ENCODE data around the gene EPHB2. TPM values are rescaled to one million over a fixed set of nuclear protein-coding genes. Genes with fewer than 3 reads are reported as not detected.
A peak's percentile ranks its signal among the peaks of the same experiment; 100 is the strongest.

Gene EPHB2
- total RNA-seq, 2 donors from 2014 or later: 34.0 to 50.7 TPM

- peaks cover 12% of the 10 kb centered on the region for H3K4me1 Mint-ChIP-seq
- 87 to 100% methylated on average over 3 to 7 of the region's 7 CpGs for WGBS, 2 experiments (ENCODE audit: insufficient coverage in 1 of 2, insufficient read length in 1 of 2)
Measured at GRCh38 chr1:22775478-22775877, 64.8 kb downstream of the EPHB2 start.

DNA sequence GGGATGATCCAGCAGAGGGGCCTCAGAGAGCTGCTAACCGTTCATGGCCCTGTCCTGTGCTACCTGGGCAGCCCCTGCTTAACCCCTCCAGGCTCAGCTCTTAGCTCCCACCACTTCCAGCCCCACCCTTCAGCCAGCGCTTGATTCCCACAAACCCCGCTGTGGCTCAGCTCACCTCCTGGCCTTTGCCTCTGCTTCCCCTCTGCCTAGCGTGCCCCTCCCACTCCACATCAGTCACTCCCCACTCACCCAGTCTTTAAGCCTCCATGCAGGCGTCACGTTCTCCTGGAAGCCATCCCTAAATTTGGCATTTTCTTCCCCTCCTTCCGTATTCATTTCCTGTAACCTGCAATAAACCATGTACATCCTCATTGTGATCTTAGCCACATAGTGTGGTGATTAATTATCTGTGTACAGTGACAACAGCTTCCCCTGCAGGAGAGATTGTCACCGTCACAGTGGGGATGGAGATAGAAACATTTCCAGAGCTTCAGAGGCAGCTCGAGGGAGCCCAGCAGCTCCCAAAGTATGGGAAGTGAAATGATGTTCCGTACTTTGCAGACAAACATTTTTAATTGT is 65.5 kb downstream of the EPHB2 start:
- peaks cover 10% of the 10 kb centered on the region for H3K4me1 Mint-ChIP-seq

More at GRCh38 chr1:22775478-22775877, 64.8 kb downstream of the EPHB2 start:
- Mint-ChIP-seq H3K36me3 (ENCODE audit: low read depth) (no peaks in the 10 kb centered on the region), H3K27ac (no peak overlapping the region), H3K9me3 (no peaks in the 10 kb centered on the region), H3K27me3 (ENCODE audit: insufficient read depth) (peaks cover 27% of the 10 kb centered on the region), H3K4me3 (no peak overlapping the region)
- Histone ChIP-seq H3K9me3 (ENCODE audit: control insufficient read depth, low read length) (no peaks in the 10 kb centered on the region), H3K4me3 (ENCODE audit: low read length) (no peak overlapping the region), H3K27me3 (ENCODE audit: control insufficient read depth, insufficient read depth, low read length, poor library complexity, severe bottlenecking) (no peaks in the 10 kb centered on the region), H3K4me1 (ENCODE audit: control insufficient read depth, insufficient read depth, low read length) (no peaks in the 10 kb centered on the region), H3K27ac (ENCODE audit: low read depth, low read length) (no peak overlapping the region), H3K9ac (ENCODE audit: extremely low read depth, low read length, poor library complexity, severe bottlenecking) (no peak overlapping the region), H3K36me3 (ENCODE audit: control insufficient read depth, insufficient read depth, low read length) (no peaks in the 10 kb centered on the region)
- no peak for DNase-seq
- TF ChIP-seq, protein P1, sequence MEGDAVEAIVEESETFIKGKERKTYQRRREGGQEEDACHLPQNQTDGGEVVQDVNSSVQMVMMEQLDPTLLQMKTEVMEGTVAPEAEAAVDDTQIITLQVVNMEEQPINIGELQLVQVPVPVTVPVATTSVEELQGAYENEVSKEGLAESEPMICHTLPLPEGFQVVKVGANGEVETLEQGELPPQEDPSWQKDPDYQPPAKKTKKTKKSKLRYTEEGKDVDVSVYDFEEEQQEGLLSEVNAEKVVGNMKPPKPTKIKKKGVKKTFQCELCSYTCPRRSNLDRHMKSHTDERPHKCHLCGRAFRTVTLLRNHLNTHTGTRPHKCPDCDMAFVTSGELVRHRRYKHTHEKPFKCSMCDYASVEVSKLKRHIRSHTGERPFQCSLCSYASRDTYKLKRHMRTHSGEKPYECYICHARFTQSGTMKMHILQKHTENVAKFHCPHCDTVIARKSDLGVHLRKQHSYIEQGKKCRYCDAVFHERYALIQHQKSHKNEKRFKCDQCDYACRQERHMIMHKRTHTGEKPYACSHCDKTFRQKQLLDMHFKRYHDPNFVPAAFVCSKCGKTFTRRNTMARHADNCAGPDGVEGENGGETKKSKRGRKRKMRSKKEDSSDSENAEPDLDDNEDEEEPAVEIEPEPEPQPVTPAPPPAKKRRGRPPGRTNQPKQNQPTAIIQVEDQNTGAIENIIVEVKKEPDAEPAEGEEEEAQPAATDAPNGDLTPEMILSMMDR (conservative IDR thresholded peaks at IDR 0.05): no peak

GRCh38 chr1:22777388-22778057 is 66.9 kb downstream of the EPHB2 start:
- peaks cover 16% of the 10 kb centered on the region for H3K27me3 Mint-ChIP-seq (ENCODE audit: insufficient read depth)
- no peak overlapping the region for H3K9ac ChIP-seq (ENCODE audit: extremely low read depth, low read length, poor library complexity, severe bottlenecking)
- no peak overlapping the region for H3K27ac Mint-ChIP-seq
- no peaks in the 10 kb centered on the region for H3K9me3 ChIP-seq (ENCODE audit: control insufficient read depth, low read length)
- DNase-seq: no peak
- H3K27ac ChIP-seq (ENCODE audit: low read depth, low read length): no peak overlapping the region
- H3K9me3 Mint-ChIP-seq: no peaks in the 10 kb centered on the region
- TF ChIP-seq, protein P1 (conservative IDR thresholded peaks at IDR 0.05): no peak
- H3K4me3 ChIP-seq (ENCODE audit: low read length): no peak overlapping the region
- WGBS, 2 experiments (ENCODE audit: insufficient coverage in 1 of 2, insufficient read length in 1 of 2): 90 to 91% methylated on average over 4 to 6 of the region's 7 CpGs
- H3K27me3 ChIP-seq (ENCODE audit: control insufficient read depth, insufficient read depth, low read length, poor library complexity, severe bottlenecking): no peaks in the 10 kb centered on the region
- no peaks in the 10 kb centered on the region for H3K4me1 ChIP-seq (ENCODE audit: control insufficient read depth, insufficient read depth, low read length)
- no peaks in the 10 kb centered on the region for H3K36me3 Mint-ChIP-seq (ENCODE audit: low read depth)
- no peak overlapping the region for H3K4me3 Mint-ChIP-seq
- peaks cover 10% of the 10 kb centered on the region for H3K4me1 Mint-ChIP-seq
- no peaks in the 10 kb centered on the region for H3K36me3 ChIP-seq (ENCODE audit: control insufficient read depth, insufficient read depth, low read length)

More for the DNA sequence above, 65.5 kb downstream of the EPHB2 start:
- Histone ChIP-seq H3K4me1 (ENCODE audit: control insufficient read depth, insufficient read depth, low read length) (no peaks in the 10 kb centered on the region), H3K9me3 (ENCODE audit: control insufficient read depth, low read length) (no peaks in the 10 kb centered on the region), H3K27ac (ENCODE audit: low read depth, low read length) (peak overlapping the region; percentile 4), H3K27me3 (ENCODE audit: control insufficient read depth, insufficient read depth, low read length, poor library complexity, severe bottlenecking) (no peaks in the 10 kb centered on the region), H3K9ac (ENCODE audit: extremely low read depth, low read length, poor library complexity, severe bottlenecking) (no peak overlapping the region), H3K36me3 (ENCODE audit: control insufficient read depth, insufficient read depth, low read length) (no peaks in the 10 kb centered on the region), H3K4me3 (ENCODE audit: low read length) (no peak overlapping the region)
- no peak for DNase-seq
- Mint-ChIP-seq H3K27me3 (ENCODE audit: insufficient read depth) (peaks cover 25% of the 10 kb centered on the region), H3K36me3 (ENCODE audit: low read depth) (no peaks in the 10 kb centered on the region), H3K27ac (no peak overlapping the region), H3K4me3 (no peak overlapping the region), H3K9me3 (no peaks in the 10 kb centered on the region)
- WGBS, 2 experiments (ENCODE audit: insufficient coverage in 1 of 2, insufficient read length in 1 of 2): 79 to 86% methylated on average over 4 to 10 of the region's 10 CpGs
- TF ChIP-seq, protein P1 (conservative IDR thresholded peaks at IDR 0.05): peak; percentile 19
